Cerebellar nuclear complex (tissue), 1 donor: Measurements from ENCODE around the gene PAK3.

ENCODE experiments used
- DNase-seq, 2 experiments: peaks; one replicate each; lab custom pipeline; 2025; lab: John Stamatoyannopoulos, UW

Gene PAK3

GRCh38 chrX:111262086-111262485, 166.1 kb downstream of the PAK3 start:
- DNase-seq = no peak

GRCh38 chrX:111264385-111264784, 168.4 kb downstream of the PAK3 start:
- no peak for DNase-seq

GRCh38 chrX:111265486-111265885, 169.5 kb downstream of the PAK3 start:
- no peak for DNase-seq

GRCh38 chrX:111268506-111268905, 172.5 kb downstream of the PAK3 start:
- no peak for DNase-seq

DNA sequence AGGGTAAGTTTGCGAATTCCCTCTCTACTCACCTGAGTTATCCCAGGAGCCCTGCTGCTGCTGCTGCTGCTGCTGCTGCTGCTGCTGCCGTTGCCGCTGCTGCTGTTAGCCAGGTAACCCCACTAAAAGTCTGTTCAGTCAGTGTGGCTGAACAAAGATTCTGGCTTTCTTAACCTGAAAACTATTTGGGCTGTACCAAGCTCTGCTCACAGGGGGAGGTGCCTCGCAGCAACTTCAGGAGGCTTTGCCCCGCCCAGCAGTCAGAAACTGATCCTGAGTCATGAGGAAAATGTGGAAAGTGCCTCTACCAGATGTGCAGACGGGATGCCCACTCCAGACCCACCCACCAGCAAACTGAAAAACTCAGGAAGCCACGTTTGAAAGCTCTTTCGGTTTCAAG, 174.3 kb downstream of the PAK3 start, which contains the start of gene CAPN6:
CAPN6 (minus strand) TSS at position 145 of the 400 bp plus-strand sequence. CDS start 6,547 bp downstream, outside the sequence.
- DNase-seq = no peak
